Motor neuron (in vitro differentiated cells): ENCODE measurements around the gene PLPP7. TPM values are rescaled to one million over a fixed set of nuclear protein-coding genes. Genes with fewer than 3 reads are reported as not detected.

ENCODE experiments used
- ATAC-seq, 8 experiments: fragments of 200-7000 bp; cut with Tn5 transposase; replicated peaks in 6 of 8; 2 replicates each; pipeline ENCODE4 v1.8.0; 2021; ENCODE audit warnings: mild to moderate bottlenecking in 8 of 8, moderate library complexity in 8 of 8
- H3K27ac ChIP-seq, 2 donors: fragments of 250-450 bp; sonication (Bioruptor Pico); 2 replicates each; pipeline ENCODE4 v1.9.0; 2021; ENCODE audit warnings: antibody characterized with exemption in 2 of 2, mild to moderate bottlenecking in 2 of 2, moderate library complexity in 1 of 2
- H3K4me1 ChIP-seq, 2 donors: fragments of 250-450 bp; sonication (Bioruptor Pico); replicated peaks in 1 of 2; 2 replicates each; pipeline ENCODE4 v1.6.1; 2021; ENCODE audit warnings: antibody characterized with exemption in 2 of 2, mild to moderate bottlenecking in 2 of 2, moderate library complexity in 1 of 2
- H3K4me3 ChIP-seq, 5 donors: fragments of 250-450 bp; sonication (Bioruptor Pico); 2 replicates each; pipeline ENCODE4 v1.9.0; 2021; ENCODE audit warnings: antibody characterized with exemption in 5 of 5, mild to moderate bottlenecking in 5 of 5, moderate library complexity in 4 of 5
- WGBS, 10 experiments: fragments of 450-650 bp; shearing (Covaris generic); methylation state at CpG; one replicate each; pipeline ENCODE4 v1.0.0; 2022; 5-methylcytosine and 5-hydroxymethylcytosine counted together
- in situ Hi-C, 9 experiments: fragments of 400-800 bp; cut with MboI; loops; one replicate each; pipeline ENCODE4 v1.15.0; 2021; ENCODE audit warnings: low sequenced_read_pairs in 9 of 9, low pct_unique_long_range_greater_than_20kb in 2 of 9; ENCODE audit not compliant: unreplicated experiment in 9 of 9
- total RNA-seq, 8 experiments: library from RNA; unstranded; fragments of 300-600 nt; gene quantifications; 2 replicates each; pipeline versions ENCODE4 v1.2.3 to v1.2.4, GENCODE V29; 2022

PLPP7 gene
- total RNA-seq, 8 experiments from 2014 or later, result 0.15 to 9.9 (median 5.0) TPM

- in situ Hi-C loops, result no loop called here
- Histone ChIP-seq H3K4me3 (no peak overlapping the region), H3K4me1 (peaks cover 10 to 15% of the 10 kb centered on the region in 2 donors), H3K27ac (peak overlapping the region; percentile 37)
- WGBS, 10 experiments, result 86 to 100% (median 100%) methylated on average over 1 to 3 of the region's 3 CpGs; no CpG with 5 or more reads in 4 of the 10 experiments
- ATAC-seq, result no peak
These were observed 17.3 kb upstream of the PLPP7 start for GRCh38 chr9:131272212-131272611.

DNA sequence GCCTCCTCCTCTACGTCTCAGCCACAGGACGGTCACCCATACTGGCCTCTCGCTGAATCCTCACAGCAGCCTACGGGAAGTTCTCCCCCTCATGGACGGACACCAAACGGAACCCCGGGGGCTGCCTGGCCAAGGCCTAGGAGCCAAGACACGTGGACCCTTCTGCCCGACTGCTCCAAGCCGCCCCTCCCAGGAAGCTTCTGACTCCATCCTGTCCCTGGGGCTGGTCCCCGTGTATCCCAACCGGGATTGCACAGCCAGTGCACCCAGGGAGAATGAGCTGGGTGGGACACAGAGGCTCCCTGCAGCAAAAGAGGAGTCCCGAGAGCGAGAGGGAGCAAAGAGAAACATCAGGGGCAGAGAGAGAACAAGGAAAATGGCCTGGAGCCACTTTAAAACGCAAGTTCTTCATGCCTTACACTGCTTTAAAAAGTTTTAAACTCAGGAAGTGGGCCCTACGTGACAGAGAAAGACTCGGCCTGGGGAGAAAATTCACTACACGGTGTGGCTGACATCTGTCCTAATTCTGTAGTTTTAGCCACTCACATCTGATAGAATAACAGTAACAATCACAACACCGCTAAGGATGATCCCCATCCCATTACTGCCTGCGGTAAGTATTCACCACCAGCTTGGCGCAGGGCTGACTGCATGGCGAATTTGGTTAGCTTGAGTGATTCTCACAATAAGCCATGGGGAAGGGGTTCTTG lies 16.2 kb upstream of the PLPP7 start:
- ATAC-seq, result no peak
- 78 to 100% (median 90%) methylated on average over 3 to 11 of the region's 22 CpGs; no CpG with 5 or more reads in 2 of the 10 experiments for WGBS, 10 experiments
- H3K4me3 ChIP-seq, result no peak overlapping the region
- in situ Hi-C loops, result no loop called here
- H3K4me1 ChIP-seq, result peaks cover 10 to 15% of the 10 kb centered on the region in 2 donors
- H3K27ac ChIP-seq, result no peak overlapping the region

DNA sequence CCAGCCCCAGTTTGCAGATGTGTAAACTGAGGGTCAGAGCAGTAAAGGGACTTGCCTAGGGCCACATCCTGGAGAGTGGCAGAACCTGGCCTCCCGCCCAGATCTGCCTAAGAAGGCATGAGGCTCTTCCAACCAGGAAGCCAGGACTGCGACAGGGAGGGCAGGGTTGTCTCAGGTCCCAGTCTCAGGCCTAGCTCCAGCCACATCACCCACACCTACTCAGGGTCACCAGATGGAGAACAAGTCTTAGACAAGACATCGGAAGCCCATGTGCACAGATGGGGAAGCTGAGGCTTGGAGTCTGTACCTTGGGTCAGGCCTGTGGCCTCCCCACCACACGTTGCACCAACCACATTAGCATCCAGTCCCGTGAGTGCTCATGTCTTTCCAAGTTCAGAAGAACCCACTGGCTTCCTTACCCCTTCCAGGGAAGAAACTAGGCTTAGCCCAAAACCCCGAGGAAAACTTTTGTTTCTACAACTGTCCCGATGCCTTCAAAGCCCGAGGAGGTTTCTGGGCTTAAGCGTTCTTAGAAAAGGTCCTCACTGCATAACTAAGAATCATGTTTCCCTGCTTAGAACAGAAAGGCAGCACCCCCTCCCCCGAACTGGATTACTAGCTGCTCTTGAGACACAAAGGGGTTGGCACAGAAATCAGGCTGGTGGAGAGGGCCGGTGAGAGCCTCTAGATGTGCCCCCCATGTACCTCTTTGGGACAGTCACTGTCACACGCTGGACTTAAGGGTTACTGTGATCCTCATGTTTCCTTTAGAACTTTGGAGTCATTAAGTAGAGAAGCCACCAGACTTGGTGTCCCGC lies 15.5 kb upstream of the PLPP7 start:
- Histone ChIP-seq H3K27ac (peak overlapping the region in 1 of 2 donors; percentile 29), H3K4me1 (peaks cover 10 to 15% of the 10 kb centered on the region in 2 donors), H3K4me3 (no peak overlapping the region)
- ATAC-seq, result no peak
- WGBS, 10 experiments, result 40 to 100% (median 82%) methylated on average over 1 to 6 of the region's 13 CpGs; no CpG with 5 or more reads in 3 of the 10 experiments
- in situ Hi-C loops, result no loop called here

GRCh38 chr9:131274674-131275331 lies 14.7 kb upstream of the PLPP7 start:
- peaks cover 10 to 15% of the 10 kb centered on the region in 2 donors for H3K4me1 ChIP-seq
- H3K27ac ChIP-seq, result peak overlapping the region; percentile 26 to 33
- in situ Hi-C loops, result no loop called here
- no peak for ATAC-seq
- 84 to 100% (median 93%) methylated on average over 1 to 11 of the region's 18 CpGs; no CpG with 5 or more reads in 2 of the 10 experiments for WGBS, 10 experiments
- no peak overlapping the region for H3K4me3 ChIP-seq

- ATAC-seq, result no peak
- Histone ChIP-seq H3K4me3 (no peak overlapping the region), H3K27ac (peak overlapping the region; percentile 26 to 33), H3K4me1 (peaks cover 7 to 11% of the 10 kb centered on the region in 2 donors)
- in situ Hi-C loops, result no loop called here
- 71 to 100% (median 84%) methylated on average over 2 to 19 of the region's 29 CpGs; no CpG with 5 or more reads in 4 of the 10 experiments for WGBS, 10 experiments
These were observed 14.0 kb upstream of the PLPP7 start for GRCh38 chr9:131275332-131276093.

- peak within 1 kb of the TSS; percentile 40 to 75 (median 55) for H3K4me3 ChIP-seq
- peak within 1 kb of the TSS; percentile 26 to 33 for H3K27ac ChIP-seq
- in situ Hi-C loops, result no loop called here
- ATAC-seq, result peak; percentile 2 to 10 (median 4)
- WGBS, 10 experiments, result 0 to 66% (median 19%) methylated on average over 2 to 14 of the region's 76 CpGs; no CpG with 5 or more reads in 5 of the 10 experiments
- H3K4me1 ChIP-seq, result peaks cover 5 to 8% of the 10 kb centered on the region in 2 donors
These were observed 13.2 kb upstream of the PLPP7 start, which contains the start of gene FAM78A for GRCh38 chr9:131276094-131276888. FAM78A (minus strand) TSS chr9:131276510; CDS start chr9:131276179, 331 bp downstream.

DNA sequence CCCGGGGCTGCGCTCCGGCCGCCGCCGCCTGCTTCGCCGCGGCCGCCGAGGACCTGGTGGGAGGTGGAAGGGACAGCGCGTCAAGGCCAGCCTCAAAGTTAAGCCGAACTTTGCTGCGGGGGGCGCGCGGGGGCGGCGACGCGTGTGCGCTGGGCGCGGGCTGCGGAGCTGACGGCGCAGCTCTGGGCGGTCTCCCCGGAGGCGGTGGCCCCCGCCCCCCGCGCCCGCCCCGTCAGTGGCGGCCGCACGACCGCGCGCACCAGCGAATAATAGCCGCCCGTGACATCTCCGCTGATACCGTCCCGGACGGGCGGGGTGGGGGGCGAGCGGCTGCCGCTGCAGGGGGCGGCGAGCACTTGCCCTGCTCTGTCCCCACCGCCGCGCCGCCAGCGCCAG lies 12.6 kb upstream of the PLPP7 start:
- peak in 7 of 8 experiments; percentile 1 to 23 (median 6) for ATAC-seq
- in situ Hi-C loops, result no loop called here
- Histone ChIP-seq H3K4me1 (peaks cover 7 to 8% of the 10 kb centered on the region in 2 donors), H3K27ac (no peak overlapping the region), H3K4me3 (peak overlapping the region; percentile 40 to 75 (median 55))
- no CpG with 5 or more reads among the region's 60 CpGs for WGBS, 10 experiments

GRCh38 chr9:131277287-131277909 lies 12.1 kb upstream of the PLPP7 start:
- peak in 4 of 8 experiments; percentile 2 to 56 (median 16) for ATAC-seq

DNA sequence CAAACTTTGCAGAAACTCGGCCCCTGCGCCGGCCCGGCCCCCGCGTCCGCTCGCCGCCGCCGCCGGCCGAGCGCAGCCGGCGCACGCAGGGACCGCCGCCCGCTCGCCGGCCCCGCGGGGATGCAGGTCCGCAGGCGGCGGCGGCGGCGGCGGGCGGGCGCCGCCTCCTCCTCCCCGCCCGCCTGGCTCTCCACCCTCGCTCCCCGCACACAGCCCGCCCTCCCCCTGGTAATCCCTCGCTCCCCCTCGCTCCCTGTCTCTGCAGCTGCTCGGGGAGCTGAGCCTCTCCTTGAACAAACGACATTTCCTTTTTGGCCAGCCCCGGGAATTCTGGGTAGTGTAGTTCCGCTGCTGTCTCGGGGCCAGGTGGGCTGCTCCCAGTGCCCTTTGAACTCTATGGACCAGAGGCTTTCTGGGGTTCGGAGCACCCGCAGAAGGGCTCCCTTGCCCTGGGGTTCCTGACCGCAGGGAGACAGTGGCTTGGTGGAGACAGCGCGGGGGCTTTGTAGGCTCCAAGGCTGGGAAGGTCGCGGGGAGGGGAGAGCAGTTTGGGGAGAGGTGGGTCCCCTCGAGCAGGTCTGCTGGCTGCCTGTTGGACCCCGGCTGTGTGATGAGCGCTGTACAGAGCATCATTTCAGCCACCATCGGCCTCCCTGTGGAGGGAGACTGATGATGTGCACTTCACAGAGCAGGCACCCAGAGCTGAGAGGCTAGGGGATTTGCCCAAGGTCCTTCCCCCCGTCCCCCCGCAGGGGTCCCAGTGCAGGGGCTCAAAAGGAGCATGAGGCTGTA lies 11.4 kb upstream of the PLPP7 start:
- peak overlapping the region; percentile 40 to 75 (median 55) for H3K4me3 ChIP-seq
- no CpG with 5 or more reads among the region's 59 CpGs for WGBS, 10 experiments
- H3K27ac ChIP-seq, result peak overlapping the region; percentile 5 to 10
- in situ Hi-C loops, result no loop called here
- H3K4me1 ChIP-seq, result peaks cover 11 to 13% of the 10 kb centered on the region in 2 donors
- peak; percentile 63 to 87 (median 84) for ATAC-seq

More at GRCh38 chr9:131277287-131277909, 12.1 kb upstream of the PLPP7 start:
- WGBS, 10 experiments, result 0% methylated on average over 1 of the region's 78 CpGs; no CpG with 5 or more reads in 9 of the 10 experiments
- peaks cover 11 to 12% of the 10 kb centered on the region in 2 donors for H3K4me1 ChIP-seq
- H3K27ac ChIP-seq, result peak overlapping the region; percentile 5 to 10
- H3K4me3 ChIP-seq, result peak overlapping the region; percentile 40 to 75 (median 55)
- in situ Hi-C loops, result no loop called here

DNA sequence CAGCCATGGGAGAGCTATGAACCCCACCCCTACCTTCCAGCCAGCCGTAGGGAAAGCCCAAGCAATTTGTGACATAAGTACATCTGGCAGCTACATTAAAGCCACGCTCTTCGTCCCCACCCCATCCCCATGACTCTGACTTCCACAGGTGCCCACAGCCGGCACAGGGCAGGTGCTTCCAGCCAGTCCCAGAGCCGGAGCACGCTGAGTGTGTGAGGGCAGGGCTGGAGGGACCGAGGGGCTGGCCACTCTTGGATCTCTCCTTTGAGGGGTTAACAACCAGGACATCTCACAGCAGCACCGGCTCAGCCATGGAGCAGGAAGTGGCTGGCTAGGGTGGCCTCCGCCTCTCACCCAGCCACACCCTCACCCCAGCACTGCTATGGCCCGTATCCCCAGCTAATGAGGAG lies 10.8 kb upstream of the PLPP7 start:
- Histone ChIP-seq H3K4me1 (peaks cover 11 to 13% of the 10 kb centered on the region in 2 donors), H3K4me3 (no peak overlapping the region), H3K27ac (peak overlapping the region in 1 of 2 donors; percentile 2)
- WGBS, 10 experiments, result 20 to 100% (median 66%) methylated on average over 1 to 5 of the region's 10 CpGs; no CpG with 5 or more reads in 6 of the 10 experiments
- ATAC-seq, result no peak
- in situ Hi-C loops, result no loop called here
